Measurements from ENCODE around the gene LPP. TPM values are rescaled to one million over a fixed set of nuclear protein-coding genes. Genes with fewer than 3 reads are reported as not detected.

Gene LPP
- total RNA-seq, 1 experiment from 2014 or later: 12.6 TPM

GRCh38 chr3:188280627-188281026 lies 126.7 kb downstream of the LPP start:
- in situ Hi-C loops (cut with HindIII; ENCODE audit: low sequenced_read_pairs): no loop called here
- no peak for DNase-seq (ENCODE audit: low spot score)

GRCh38 chr3:188282871-188283270 lies 128.9 kb downstream of the LPP start:
- in situ Hi-C loops (cut with HindIII; ENCODE audit: low sequenced_read_pairs): no loop called here
- DNase-seq (ENCODE audit: low spot score): no peak

- in situ Hi-C loops (cut with HindIII; ENCODE audit: low sequenced_read_pairs): no loop called here
- DNase-seq (ENCODE audit: low spot score): no peak
Observed at GRCh38 chr3:188283347-188283746, 129.4 kb downstream of the LPP start.

DNA sequence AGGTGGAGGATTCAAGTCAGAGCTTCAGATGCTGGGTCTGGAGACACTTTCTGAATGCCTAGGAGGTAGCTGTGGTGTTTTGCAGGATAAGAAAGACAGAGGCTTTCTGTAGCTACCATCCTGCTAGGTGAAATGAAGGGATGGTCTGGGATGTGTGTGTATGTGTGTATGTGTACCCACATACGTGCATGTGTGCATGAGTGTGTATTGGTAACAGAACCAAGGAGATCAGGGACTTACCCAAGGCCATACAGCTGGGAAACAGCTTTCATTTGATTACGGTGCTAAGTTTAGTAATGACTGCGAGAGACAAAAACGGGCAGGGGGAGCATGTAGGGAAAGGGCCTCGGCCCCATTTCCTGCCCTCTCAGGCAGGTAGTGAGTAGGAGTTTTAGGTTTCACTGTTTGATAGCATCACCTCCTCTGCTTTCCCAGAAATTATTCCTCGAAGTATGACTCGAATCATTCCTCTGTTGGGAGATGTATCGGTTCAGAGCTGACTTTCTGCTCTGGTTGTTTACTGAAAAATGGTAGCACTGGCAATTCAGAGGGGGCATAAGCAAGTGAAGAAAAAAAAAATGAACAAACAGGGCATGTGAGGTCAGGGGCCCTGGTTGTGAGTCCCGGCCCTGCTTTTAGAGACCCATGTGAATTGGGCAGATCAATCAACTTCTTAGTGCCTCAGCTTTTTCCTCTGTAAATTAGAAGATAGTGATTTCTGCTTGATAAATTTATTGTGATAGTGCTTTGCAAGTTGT lies 130.7 kb downstream of the LPP start:
- in situ Hi-C loops (cut with HindIII; ENCODE audit: low sequenced_read_pairs): no loop called here
- DNase-seq (ENCODE audit: low spot score): no peak

GRCh38 chr3:188286087-188286513 lies 132.1 kb downstream of the LPP start:
- in situ Hi-C loops (cut with HindIII; ENCODE audit: low sequenced_read_pairs): no loop called here
- no peak for DNase-seq (ENCODE audit: low spot score)

- DNase-seq (ENCODE audit: low spot score): peak; percentile 80
- in situ Hi-C loops (cut with HindIII; ENCODE audit: low sequenced_read_pairs): no loop called here
Observed at GRCh38 chr3:188287339-188287738, 133.4 kb downstream of the LPP start.

GRCh38 chr3:188287762-188288505 lies 134.0 kb downstream of the LPP start:
- in situ Hi-C loops (cut with HindIII; ENCODE audit: low sequenced_read_pairs): no loop called here
- peak; percentile 46 for DNase-seq (ENCODE audit: low spot score)

- in situ Hi-C loops (cut with HindIII; ENCODE audit: low sequenced_read_pairs): no loop called here
Observed at GRCh38 chr3:188292251-188292650, 138.3 kb downstream of the LPP start.

GRCh38 chr3:188292827-188293226 lies 138.9 kb downstream of the LPP start:
- in situ Hi-C loops (cut with HindIII; ENCODE audit: low sequenced_read_pairs): no loop called here
- no peak for DNase-seq (ENCODE audit: low spot score)

More at GRCh38 chr3:188292251-188292650, 138.3 kb downstream of the LPP start:
- no peak for DNase-seq (ENCODE audit: low spot score)

DNA sequence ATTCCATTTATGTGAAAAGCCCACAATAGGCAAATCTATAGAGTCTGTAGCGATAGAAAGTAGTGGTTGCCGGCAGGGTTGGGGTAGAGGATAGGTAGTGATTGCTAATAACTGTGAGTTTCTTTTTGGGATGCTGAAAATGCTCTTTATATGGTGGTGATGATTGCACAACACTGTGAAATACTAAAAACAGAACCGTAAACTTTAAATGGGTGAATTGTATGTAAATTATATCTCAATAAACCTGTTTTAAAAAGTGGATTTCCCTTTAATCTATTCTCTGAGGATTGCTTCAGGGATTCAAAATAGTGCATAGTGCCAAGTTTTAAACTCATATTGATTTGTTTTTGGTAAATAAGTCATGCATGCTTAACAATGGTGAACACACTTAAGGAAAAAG lies 140.2 kb downstream of the LPP start:
- DNase-seq (ENCODE audit: low spot score): no peak
- in situ Hi-C loops (cut with HindIII; ENCODE audit: low sequenced_read_pairs): no loop called here

DNA sequence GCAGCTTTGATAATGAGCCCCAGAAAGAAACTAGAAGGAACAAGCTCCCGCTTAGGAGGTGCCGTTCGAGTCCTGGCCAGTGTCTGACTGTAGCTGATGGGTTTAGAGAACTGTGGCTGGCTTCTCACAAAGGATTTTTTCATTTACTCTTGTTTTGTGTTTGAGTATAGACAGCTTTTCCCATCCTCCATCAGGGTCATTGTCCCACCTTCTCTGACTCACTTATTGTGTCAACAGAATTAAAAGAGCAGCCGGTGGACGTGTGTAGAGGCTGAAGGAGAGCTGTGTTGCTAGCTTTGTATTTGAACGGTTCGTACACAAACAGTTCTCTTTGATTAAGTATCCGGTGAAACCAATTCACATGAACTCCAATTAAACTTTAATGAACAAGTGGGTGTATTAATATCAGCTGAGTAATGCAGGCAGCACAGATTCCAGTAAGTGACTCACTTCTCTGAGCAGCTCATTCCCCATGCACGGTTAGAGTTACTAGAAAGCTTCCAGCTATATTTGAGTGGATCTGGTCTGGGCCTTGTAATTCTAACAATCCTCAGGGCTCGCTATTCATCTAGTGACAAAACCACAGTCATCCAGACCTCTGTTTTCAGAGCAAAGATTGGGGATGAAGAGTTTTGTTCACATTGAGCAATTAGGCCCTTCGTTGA lies 141.0 kb downstream of the LPP start:
- no peak for DNase-seq (ENCODE audit: low spot score)
- in situ Hi-C loops (cut with HindIII; ENCODE audit: low sequenced_read_pairs): no loop called here

DNA sequence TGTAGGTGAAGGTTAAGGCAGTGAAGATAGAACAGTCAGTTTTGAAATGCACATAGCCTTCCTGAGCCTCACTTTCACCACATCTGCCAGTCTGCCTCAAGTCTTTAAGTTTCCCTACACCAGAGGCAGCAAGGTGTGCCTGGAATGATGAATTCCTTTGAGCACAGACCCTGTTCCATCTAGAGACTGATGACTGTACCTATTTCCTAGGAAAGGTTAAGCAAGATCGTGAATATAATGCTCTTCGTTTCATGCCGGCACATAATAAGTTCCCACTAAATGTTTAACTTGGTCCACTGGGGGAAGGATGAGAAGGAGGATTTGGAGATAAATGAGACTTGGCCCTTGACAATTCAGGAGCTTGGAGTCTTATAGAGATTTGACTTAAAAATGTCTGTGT lies 141.9 kb downstream of the LPP start:
- in situ Hi-C loops (cut with HindIII; ENCODE audit: low sequenced_read_pairs): no loop called here
- DNase-seq (ENCODE audit: low spot score): no peak

DNA sequence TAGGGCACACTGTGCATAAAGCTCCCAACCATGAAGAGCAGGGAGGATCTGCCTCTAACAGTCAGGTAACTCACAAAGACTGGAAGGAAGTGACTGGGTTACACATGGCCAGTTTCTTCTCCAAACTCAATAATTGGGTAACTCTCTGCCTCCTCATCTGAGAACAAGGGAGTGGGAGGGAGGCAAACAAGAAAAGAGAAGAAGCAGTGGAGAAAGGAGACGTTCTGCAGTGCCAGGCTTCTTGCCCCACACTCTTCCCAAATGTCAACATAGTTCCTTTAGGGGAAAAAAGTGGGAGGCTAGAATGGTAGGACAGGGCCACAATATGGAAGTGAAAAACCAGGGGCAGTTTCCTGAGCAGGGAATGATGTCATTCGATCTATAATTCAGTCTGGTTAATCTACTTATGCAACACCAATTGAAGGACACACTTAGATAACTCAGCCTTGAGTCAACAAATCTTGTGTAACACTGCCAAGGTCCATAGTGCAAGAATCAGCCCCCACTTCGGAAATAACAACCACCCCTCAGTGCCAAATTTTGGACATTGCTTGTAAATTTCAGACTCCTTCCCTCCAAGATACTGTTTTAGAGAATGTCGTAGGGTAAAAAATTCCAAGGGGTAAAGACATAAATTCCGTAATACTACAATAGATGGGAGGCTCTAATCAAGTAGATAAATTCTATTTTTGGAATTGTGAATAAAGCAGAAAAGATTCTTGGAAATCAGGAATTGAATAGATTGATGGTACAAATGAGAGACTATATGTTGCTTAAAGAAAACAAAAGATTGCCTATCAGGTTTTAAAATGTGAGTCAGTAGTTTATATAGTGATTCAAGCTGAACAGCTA lies 143.0 kb downstream of the LPP start:
- in situ Hi-C loops (cut with HindIII; ENCODE audit: low sequenced_read_pairs): no loop called here
- no peak for DNase-seq (ENCODE audit: low spot score)

GRCh38 chr3:188298585-188298984 lies 144.6 kb downstream of the LPP start:
- DNase-seq (ENCODE audit: low spot score): no peak
- in situ Hi-C loops (cut with HindIII; ENCODE audit: low sequenced_read_pairs): no loop called here

DNA sequence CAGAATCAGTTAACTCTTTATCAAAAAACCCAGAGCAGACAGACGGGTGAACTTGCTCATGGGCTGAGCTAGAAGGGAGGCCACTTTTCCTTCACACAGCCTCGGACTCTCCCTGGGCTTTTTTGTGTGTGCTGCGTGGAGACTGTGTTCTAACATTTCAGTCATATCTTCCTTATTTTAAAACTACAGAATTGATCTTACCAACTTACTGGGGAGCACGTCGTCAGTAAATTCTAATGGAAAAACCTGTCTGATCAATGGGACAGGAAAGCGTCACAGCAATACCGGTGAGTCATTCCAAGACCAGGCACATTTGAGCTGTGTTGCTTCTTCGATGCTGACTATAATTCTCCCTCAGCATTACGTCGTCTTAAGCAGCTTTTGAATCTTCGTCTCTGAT lies 145.1 kb downstream of the LPP start:
- in situ Hi-C loops (cut with HindIII; ENCODE audit: low sequenced_read_pairs): no loop called here
- no peak for DNase-seq (ENCODE audit: low spot score)

DNA sequence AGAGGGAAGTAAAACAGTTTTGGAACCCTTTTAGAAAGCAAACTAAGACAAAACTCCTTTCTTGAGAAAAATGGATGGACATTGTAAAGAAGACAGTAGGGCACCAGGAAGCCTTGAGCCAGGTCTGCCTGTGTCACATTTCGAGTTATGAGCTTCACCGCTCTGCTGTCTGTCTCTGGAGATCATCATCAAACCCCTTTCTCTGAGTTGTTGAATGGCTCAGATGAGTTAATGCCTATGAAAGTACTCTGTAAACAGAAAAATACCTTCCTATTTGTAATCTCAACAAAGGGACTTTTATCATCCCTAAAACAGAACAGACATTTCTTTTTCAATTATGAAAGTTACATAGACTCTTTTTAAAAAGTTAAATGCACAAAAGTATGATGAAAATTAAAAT lies 145.8 kb downstream of the LPP start:
- no peak for DNase-seq (ENCODE audit: low spot score)
- in situ Hi-C loops (cut with HindIII; ENCODE audit: low sequenced_read_pairs): no loop called here

GRCh38 chr3:188301147-188301546 lies 147.2 kb downstream of the LPP start:
- in situ Hi-C loops (cut with HindIII; ENCODE audit: low sequenced_read_pairs): no loop called here

DNA sequence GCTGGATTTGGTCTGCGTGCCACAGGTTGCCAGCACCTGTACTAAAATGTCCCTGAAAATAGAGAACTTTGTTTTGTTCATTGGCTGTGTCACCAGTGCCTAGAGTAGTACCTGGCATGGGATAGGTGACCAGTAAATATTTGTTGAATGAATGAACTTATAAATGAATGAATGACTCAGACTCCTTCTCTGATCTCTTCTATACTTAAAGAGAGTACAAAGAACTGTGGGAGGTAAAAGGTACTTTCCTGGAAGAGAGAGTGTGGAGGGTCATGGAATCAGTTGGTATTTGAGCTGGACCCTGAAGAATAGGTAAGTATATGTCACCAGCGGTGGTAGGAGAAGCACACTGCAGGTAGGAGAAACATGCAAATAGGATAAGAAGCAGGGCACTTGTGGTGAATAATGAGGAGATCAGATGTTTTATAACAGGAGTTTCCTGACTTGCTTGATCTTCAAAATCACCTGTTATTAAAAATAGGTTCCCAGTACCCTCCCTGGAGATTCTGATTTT lies 149.4 kb downstream of the LPP start:
- no peak for DNase-seq (ENCODE audit: low spot score)
- in situ Hi-C loops (cut with HindIII; ENCODE audit: low sequenced_read_pairs): no loop called here

More at GRCh38 chr3:188301147-188301546, 147.2 kb downstream of the LPP start:
- no peak for DNase-seq (ENCODE audit: low spot score)

DNA sequence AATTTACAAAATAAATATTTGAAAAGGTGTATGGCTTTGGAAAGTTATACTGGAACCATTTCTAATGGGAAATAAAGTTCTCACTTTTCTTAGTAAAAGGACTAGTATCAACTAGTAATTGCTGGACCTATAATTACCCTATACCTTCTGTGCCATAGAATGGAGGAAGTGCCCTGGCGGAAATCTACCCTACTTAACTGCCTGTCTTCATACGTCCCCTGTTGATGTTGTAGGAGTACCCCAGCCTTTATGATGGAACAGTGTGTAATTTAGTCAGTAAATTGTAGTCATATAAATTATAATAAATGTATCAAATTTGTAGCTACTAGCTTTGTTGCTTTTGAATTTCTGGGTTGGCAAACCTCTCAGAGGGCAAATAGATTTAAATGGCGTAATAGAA lies 149.9 kb downstream of the LPP start:
- no peak for DNase-seq (ENCODE audit: low spot score)
- in situ Hi-C loops (cut with HindIII; ENCODE audit: low sequenced_read_pairs): no loop called here

Measured in G401 (cell line).